ENCODE results near the gene IFITM10.

DNA sequence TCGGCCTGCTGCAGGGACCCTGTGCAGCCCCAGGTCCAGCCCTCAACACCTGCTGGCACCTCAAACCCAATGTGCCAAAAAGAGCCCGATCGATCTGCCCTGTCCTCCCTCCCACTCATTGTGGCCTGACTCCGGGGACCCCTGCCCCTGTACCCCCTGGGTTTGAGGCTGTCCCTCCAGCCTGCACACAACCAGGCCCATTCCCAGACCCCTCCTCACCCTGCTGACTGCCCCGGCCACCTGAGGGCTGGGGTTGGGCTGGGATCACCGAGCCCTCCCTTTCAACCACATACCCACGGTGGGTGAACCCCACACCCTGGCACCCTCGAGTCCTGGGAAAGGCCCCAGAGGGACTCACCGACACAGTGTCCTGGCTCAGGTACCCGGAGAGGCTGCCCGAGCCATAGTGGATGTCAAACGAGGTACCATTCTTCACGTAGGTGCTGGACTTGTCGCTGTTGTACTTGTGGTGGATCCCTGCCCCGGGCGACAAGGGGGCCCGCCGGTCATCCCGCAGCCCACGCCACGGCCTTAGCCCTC, 8.3 kb upstream of the IFITM10 start:
- TF ChIP-seq EP300 (IDR thresholded peaks at IDR 0.05) (no peak), POLR2A (IDR thresholded peaks at IDR 0.05; ENCODE audit: low read depth) (no peak), POLR2AphosphoS5 (IDR thresholded peaks at IDR 0.05) (no peak)
- TF ChIP-seq, protein P1, sequence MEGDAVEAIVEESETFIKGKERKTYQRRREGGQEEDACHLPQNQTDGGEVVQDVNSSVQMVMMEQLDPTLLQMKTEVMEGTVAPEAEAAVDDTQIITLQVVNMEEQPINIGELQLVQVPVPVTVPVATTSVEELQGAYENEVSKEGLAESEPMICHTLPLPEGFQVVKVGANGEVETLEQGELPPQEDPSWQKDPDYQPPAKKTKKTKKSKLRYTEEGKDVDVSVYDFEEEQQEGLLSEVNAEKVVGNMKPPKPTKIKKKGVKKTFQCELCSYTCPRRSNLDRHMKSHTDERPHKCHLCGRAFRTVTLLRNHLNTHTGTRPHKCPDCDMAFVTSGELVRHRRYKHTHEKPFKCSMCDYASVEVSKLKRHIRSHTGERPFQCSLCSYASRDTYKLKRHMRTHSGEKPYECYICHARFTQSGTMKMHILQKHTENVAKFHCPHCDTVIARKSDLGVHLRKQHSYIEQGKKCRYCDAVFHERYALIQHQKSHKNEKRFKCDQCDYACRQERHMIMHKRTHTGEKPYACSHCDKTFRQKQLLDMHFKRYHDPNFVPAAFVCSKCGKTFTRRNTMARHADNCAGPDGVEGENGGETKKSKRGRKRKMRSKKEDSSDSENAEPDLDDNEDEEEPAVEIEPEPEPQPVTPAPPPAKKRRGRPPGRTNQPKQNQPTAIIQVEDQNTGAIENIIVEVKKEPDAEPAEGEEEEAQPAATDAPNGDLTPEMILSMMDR (IDR thresholded peaks at IDR 0.05) = no peak

Data from esophagus muscularis mucosa (tissue), 4 donors.